ENCODE results near the gene ZRANB1.

DNA sequence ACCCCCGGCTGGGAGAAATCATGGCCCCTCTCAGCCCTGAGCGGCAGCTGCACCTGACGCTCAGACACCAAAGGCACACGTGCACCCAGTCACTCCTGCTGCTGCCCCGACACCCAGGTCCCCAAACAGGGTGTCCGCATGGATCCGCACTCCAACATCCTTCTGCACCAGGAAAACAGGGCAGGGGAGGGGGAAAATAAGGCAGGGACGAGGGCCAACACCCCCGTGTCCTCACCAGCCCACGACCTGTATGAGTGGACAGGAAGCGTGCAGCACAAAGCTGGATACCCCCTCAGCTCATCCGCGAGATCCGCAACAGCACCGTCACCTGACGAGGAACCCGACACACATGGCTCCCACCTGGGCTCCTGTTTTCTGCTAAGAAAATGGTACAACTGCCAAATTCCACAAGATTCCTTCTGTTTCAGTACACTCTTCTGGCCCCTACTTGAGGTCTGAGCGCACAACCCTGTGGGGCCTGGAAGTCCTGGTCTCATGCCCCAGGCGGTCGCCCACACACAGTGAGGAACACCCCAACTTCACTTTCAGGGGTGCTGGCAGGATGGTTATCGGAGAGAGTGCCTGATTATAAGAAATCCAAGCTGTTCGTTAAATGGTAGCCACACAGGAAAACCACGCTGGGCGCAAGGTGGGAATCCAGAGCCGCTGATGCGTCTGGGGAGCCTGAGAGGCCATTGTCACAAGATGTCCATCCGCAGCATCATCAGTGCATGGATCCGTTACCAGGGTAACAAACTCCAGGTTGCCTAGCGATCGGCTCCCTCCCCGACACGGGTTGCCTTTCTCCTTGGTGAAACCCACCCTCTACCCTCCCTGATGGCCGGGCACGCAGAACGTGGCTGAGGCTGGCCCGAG lies 63.6 kb downstream of the ZRANB1 start:
- TF ChIP-seq RFX5 (IDR thresholded peaks at IDR 0.05; ENCODE audit: low read depth, low read length): no peak
- TF ChIP-seq, protein P1, sequence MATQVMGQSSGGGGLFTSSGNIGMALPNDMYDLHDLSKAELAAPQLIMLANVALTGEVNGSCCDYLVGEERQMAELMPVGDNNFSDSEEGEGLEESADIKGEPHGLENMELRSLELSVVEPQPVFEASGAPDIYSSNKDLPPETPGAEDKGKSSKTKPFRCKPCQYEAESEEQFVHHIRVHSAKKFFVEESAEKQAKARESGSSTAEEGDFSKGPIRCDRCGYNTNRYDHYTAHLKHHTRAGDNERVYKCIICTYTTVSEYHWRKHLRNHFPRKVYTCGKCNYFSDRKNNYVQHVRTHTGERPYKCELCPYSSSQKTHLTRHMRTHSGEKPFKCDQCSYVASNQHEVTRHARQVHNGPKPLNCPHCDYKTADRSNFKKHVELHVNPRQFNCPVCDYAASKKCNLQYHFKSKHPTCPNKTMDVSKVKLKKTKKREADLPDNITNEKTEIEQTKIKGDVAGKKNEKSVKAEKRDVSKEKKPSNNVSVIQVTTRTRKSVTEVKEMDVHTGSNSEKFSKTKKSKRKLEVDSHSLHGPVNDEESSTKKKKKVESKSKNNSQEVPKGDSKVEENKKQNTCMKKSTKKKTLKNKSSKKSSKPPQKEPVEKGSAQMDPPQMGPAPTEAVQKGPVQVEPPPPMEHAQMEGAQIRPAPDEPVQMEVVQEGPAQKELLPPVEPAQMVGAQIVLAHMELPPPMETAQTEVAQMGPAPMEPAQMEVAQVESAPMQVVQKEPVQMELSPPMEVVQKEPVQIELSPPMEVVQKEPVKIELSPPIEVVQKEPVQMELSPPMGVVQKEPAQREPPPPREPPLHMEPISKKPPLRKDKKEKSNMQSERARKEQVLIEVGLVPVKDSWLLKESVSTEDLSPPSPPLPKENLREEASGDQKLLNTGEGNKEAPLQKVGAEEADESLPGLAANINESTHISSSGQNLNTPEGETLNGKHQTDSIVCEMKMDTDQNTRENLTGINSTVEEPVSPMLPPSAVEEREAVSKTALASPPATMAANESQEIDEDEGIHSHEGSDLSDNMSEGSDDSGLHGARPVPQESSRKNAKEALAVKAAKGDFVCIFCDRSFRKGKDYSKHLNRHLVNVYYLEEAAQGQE (IDR thresholded peaks at IDR 0.05; ENCODE audit: low read depth, low read length): no peak
- TF ChIP-seq, protein P2, sequence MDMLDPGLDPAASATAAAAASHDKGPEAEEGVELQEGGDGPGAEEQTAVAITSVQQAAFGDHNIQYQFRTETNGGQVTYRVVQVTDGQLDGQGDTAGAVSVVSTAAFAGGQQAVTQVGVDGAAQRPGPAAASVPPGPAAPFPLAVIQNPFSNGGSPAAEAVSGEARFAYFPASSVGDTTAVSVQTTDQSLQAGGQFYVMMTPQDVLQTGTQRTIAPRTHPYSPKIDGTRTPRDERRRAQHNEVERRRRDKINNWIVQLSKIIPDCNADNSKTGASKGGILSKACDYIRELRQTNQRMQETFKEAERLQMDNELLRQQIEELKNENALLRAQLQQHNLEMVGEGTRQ (IDR thresholded peaks at IDR 0.05; ENCODE audit: borderline replicate concordance, low read depth, low read length): no peak
- no peak for TF ChIP-seq TAF1 (IDR thresholded peaks at IDR 0.05; ENCODE audit: borderline replicate concordance, low read depth, low read length)
- TF ChIP-seq RCOR1 (conservative IDR thresholded peaks at IDR 0.05; ENCODE audit: low read depth, low read length): no peak
- TF ChIP-seq, protein P3, sequence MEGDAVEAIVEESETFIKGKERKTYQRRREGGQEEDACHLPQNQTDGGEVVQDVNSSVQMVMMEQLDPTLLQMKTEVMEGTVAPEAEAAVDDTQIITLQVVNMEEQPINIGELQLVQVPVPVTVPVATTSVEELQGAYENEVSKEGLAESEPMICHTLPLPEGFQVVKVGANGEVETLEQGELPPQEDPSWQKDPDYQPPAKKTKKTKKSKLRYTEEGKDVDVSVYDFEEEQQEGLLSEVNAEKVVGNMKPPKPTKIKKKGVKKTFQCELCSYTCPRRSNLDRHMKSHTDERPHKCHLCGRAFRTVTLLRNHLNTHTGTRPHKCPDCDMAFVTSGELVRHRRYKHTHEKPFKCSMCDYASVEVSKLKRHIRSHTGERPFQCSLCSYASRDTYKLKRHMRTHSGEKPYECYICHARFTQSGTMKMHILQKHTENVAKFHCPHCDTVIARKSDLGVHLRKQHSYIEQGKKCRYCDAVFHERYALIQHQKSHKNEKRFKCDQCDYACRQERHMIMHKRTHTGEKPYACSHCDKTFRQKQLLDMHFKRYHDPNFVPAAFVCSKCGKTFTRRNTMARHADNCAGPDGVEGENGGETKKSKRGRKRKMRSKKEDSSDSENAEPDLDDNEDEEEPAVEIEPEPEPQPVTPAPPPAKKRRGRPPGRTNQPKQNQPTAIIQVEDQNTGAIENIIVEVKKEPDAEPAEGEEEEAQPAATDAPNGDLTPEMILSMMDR (IDR thresholded peaks at IDR 0.05 in 2 of 3, conservative IDR thresholded peaks at IDR 0.05 in 1 of 3; ENCODE audit: control insufficient read depth in 2 of 3, extremely low read depth in 1 of 3, insufficient read depth in 1 of 3, low read depth in 3 of 3, low read length in 3 of 3): no peak
- TF ChIP-seq POLR2A (IDR thresholded peaks at IDR 0.05; ENCODE audit: low read depth, low read length): no peak
- no peak for TF ChIP-seq SP1 (IDR thresholded peaks at IDR 0.05; ENCODE audit: low read depth, low read length)
- no peak for TF ChIP-seq ZNF207 (IDR thresholded peaks at IDR 0.05; ENCODE audit: borderline replicate concordance)
- TF ChIP-seq, protein P4, sequence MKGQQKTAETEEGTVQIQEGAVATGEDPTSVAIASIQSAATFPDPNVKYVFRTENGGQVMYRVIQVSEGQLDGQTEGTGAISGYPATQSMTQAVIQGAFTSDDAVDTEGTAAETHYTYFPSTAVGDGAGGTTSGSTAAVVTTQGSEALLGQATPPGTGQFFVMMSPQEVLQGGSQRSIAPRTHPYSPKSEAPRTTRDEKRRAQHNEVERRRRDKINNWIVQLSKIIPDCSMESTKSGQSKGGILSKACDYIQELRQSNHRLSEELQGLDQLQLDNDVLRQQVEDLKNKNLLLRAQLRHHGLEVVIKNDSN (IDR thresholded peaks at IDR 0.05; ENCODE audit: borderline replicate concordance, extremely low read length, insufficient read depth, low read depth, low read length): no peak
- TF ChIP-seq, protein P5, sequence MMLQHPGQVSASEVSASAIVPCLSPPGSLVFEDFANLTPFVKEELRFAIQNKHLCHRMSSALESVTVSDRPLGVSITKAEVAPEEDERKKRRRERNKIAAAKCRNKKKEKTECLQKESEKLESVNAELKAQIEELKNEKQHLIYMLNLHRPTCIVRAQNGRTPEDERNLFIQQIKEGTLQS (IDR thresholded peaks at IDR 0.05; ENCODE audit: borderline replicate concordance, extremely low read depth, low read depth, low read length): no peak
- TF ChIP-seq, protein P6, sequence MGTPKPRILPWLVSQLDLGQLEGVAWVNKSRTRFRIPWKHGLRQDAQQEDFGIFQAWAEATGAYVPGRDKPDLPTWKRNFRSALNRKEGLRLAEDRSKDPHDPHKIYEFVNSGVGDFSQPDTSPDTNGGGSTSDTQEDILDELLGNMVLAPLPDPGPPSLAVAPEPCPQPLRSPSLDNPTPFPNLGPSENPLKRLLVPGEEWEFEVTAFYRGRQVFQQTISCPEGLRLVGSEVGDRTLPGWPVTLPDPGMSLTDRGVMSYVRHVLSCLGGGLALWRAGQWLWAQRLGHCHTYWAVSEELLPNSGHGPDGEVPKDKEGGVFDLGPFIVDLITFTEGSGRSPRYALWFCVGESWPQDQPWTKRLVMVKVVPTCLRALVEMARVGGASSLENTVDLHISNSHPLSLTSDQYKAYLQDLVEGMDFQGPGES (IDR thresholded peaks at IDR 0.05): no peak
- no peak for TF ChIP-seq KDM1A (IDR thresholded peaks at IDR 0.05; ENCODE audit: borderline replicate concordance)
- TF ChIP-seq CHD2 (IDR thresholded peaks at IDR 0.05; ENCODE audit: borderline replicate concordance, low read depth, low read length): no peak
